ENCODE data around the gene TLN1. TPM values are rescaled to one million over a fixed set of nuclear protein-coding genes. Genes with fewer than 3 reads are reported as not detected.

The TLN1 gene
- total and polyA plus RNA-seq, 10 of the 15 experiments (the other 5 are each of a cell fraction or from before 2014, with no cell fraction given): 11.6 to 305 (median 71.9) TPM

DNA sequence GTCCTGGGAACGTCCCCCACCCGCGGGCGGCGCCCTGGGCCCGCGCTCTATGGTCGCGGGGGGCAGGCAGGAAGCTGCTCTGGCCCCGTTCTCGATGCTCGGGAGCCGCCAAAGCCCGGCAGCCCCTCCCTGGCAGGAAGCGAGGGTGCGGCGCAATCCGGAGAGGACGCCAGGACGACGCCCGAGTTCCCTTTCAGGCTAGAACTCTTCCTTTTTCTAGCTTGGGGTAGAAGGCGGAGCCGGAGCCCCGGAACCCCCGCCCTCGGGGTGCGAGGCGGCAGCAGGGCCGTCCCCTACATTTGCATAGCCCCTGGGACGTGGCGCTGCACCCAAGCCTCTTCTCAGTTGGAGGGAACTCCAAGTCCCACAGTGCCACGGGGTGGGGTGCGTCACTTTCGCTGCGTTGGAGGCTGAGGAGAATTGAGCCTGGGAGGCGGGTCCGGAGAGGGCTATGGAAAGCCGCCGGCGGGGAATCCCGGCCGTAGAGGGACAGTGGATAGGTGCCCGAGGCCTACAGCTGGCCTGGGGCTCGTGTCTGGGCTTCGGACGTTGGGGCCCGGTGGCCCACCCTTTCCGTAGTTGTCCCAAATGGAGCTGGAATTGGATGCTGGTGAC lies at the start of gene TLN1, which contains the start of gene CREB3 (continued):
- TF ChIP-seq, protein P1, sequence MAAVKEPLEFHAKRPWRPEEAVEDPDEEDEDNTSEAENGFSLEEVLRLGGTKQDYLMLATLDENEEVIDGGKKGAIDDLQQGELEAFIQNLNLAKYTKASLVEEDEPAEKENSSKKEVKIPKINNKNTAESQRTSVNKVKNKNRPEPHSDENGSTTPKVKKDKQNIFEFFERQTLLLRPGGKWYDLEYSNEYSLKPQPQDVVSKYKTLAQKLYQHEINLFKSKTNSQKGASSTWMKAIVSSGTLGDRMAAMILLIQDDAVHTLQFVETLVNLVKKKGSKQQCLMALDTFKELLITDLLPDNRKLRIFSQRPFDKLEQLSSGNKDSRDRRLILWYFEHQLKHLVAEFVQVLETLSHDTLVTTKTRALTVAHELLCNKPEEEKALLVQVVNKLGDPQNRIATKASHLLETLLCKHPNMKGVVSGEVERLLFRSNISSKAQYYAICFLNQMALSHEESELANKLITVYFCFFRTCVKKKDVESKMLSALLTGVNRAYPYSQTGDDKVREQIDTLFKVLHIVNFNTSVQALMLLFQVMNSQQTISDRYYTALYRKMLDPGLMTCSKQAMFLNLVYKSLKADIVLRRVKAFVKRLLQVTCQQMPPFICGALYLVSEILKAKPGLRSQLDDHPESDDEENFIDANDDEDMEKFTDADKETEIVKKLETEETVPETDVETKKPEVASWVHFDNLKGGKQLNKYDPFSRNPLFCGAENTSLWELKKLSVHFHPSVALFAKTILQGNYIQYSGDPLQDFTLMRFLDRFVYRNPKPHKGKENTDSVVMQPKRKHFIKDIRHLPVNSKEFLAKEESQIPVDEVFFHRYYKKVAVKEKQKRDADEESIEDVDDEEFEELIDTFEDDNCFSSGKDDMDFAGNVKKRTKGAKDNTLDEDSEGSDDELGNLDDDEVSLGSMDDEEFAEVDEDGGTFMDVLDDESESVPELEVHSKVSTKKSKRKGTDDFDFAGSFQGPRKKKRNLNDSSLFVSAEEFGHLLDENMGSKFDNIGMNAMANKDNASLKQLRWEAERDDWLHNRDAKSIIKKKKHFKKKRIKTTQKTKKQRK (IDR thresholded peaks at IDR 0.05; ENCODE audit: low read depth, low read length): no peak
- no peak for TF ChIP-seq CREB1 (IDR thresholded peaks at IDR 0.05; ENCODE audit: low read depth)
- TF ChIP-seq YBX1 (IDR thresholded peaks at IDR 0.05): no peak
- peak; percentile 68 for TF ChIP-seq SPI1 (IDR thresholded peaks at IDR 0.05; ENCODE audit: borderline replicate concordance, insufficient read depth, low read depth, low read length)
- peak; percentile 49 for TF ChIP-seq SMAD5 (IDR thresholded peaks at IDR 0.05; ENCODE audit: low read depth)
- TF ChIP-seq, protein P2, sequence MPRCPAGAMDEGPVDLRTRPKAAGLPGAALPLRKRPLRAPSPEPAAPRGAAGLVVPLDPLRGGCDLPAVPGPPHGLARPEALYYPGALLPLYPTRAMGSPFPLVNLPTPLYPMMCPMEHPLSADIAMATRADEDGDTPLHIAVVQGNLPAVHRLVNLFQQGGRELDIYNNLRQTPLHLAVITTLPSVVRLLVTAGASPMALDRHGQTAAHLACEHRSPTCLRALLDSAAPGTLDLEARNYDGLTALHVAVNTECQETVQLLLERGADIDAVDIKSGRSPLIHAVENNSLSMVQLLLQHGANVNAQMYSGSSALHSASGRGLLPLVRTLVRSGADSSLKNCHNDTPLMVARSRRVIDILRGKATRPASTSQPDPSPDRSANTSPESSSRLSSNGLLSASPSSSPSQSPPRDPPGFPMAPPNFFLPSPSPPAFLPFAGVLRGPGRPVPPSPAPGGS (IDR thresholded peaks at IDR 0.05; ENCODE audit: borderline replicate concordance, insufficient read depth, low read depth, low read length, poor library complexity, severe bottlenecking): peak; percentile 69
- no peak for TF ChIP-seq MTA3 (IDR thresholded peaks at IDR 0.05; ENCODE audit: borderline replicate concordance, low read length)
- peak in 1 of 2 experiments; percentile 76; a peak in 2 of 3 replicates for TF ChIP-seq EGR1 (IDR thresholded peaks at IDR 0.05; ENCODE audit: borderline replicate concordance in 1 of 2, low read depth in 2 of 2, low read length in 2 of 2)
- TF ChIP-seq LARP7 (IDR thresholded peaks at IDR 0.05): no peak
- no peak for TF ChIP-seq RCOR1 (conservative IDR thresholded peaks at IDR 0.05; ENCODE audit: low read depth, low read length)
- TF ChIP-seq FOXK2 (IDR thresholded peaks at IDR 0.05): no peak
- peak; percentile 14 to 41; a peak in 1 of 4 replicates for TF ChIP-seq SRF (IDR thresholded peaks at IDR 0.05; ENCODE audit: low read depth in 2 of 2, low read length in 2 of 2)
- TF ChIP-seq ESRRA (IDR thresholded peaks at IDR 0.05; ENCODE audit: low read length): no peak
- TF ChIP-seq PML (IDR thresholded peaks at IDR 0.05; ENCODE audit: low read length): no peak
- TF ChIP-seq, protein P3, sequence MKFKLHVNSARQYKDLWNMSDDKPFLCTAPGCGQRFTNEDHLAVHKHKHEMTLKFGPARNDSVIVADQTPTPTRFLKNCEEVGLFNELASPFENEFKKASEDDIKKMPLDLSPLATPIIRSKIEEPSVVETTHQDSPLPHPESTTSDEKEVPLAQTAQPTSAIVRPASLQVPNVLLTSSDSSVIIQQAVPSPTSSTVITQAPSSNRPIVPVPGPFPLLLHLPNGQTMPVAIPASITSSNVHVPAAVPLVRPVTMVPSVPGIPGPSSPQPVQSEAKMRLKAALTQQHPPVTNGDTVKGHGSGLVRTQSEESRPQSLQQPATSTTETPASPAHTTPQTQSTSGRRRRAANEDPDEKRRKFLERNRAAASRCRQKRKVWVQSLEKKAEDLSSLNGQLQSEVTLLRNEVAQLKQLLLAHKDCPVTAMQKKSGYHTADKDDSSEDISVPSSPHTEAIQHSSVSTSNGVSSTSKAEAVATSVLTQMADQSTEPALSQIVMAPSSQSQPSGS (IDR thresholded peaks at IDR 0.05; ENCODE audit: low read length): no peak
- peak; percentile 31; the same call in 1 of the 2 replicates for TF ChIP-seq ZBED1 (IDR thresholded peaks at IDR 0.05; ENCODE audit: borderline replicate concordance)
- TF ChIP-seq, protein P4, sequence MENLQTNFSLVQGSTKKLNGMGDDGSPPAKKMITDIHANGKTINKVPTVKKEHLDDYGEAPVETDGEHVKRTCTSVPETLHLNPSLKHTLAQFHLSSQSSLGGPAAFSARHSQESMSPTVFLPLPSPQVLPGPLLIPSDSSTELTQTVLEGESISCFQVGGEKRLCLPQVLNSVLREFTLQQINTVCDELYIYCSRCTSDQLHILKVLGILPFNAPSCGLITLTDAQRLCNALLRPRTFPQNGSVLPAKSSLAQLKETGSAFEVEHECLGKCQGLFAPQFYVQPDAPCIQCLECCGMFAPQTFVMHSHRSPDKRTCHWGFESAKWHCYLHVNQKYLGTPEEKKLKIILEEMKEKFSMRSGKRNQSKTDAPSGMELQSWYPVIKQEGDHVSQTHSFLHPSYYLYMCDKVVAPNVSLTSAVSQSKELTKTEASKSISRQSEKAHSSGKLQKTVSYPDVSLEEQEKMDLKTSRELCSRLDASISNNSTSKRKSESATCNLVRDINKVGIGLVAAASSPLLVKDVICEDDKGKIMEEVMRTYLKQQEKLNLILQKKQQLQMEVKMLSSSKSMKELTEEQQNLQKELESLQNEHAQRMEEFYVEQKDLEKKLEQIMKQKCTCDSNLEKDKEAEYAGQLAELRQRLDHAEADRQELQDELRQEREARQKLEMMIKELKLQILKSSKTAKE (IDR thresholded peaks at IDR 0.05; ENCODE audit: low read depth, poor library complexity, severe bottlenecking): no peak
- no peak for TF ChIP-seq MTA2 (IDR thresholded peaks at IDR 0.05; ENCODE audit: low read depth)
- no peak for TF ChIP-seq SMAD1 (IDR thresholded peaks at IDR 0.05; ENCODE audit: low read depth, partially characterized antibody)
